ENCODE measurements around the gene OGFOD3.

GRCh38 chr17:82444284-82444893 is 26.0 kb upstream of the OGFOD3 start:
- TF ChIP-seq POLR2AphosphoS5 (IDR thresholded peaks at IDR 0.05; ENCODE audit: low read depth, low read length) (no peak), TCF7L2 (IDR thresholded peaks at IDR 0.05; ENCODE audit: borderline replicate concordance, extremely low read depth, insufficient read depth, insufficient read length) (no peak), EZH2phosphoT487 (IDR thresholded peaks at IDR 0.05; ENCODE audit: borderline replicate concordance) (no peak), ZFX (IDR thresholded peaks at IDR 0.05) (no peak), POLR2A (IDR thresholded peaks at IDR 0.05; ENCODE audit: borderline replicate concordance, extremely low read depth, insufficient read depth, insufficient read length) (no peak)
- TF ChIP-seq, protein P1, sequence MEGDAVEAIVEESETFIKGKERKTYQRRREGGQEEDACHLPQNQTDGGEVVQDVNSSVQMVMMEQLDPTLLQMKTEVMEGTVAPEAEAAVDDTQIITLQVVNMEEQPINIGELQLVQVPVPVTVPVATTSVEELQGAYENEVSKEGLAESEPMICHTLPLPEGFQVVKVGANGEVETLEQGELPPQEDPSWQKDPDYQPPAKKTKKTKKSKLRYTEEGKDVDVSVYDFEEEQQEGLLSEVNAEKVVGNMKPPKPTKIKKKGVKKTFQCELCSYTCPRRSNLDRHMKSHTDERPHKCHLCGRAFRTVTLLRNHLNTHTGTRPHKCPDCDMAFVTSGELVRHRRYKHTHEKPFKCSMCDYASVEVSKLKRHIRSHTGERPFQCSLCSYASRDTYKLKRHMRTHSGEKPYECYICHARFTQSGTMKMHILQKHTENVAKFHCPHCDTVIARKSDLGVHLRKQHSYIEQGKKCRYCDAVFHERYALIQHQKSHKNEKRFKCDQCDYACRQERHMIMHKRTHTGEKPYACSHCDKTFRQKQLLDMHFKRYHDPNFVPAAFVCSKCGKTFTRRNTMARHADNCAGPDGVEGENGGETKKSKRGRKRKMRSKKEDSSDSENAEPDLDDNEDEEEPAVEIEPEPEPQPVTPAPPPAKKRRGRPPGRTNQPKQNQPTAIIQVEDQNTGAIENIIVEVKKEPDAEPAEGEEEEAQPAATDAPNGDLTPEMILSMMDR (IDR thresholded peaks at IDR 0.05 in 2 of 3, conservative IDR thresholded peaks at IDR 0.05 in 1 of 3; ENCODE audit: borderline replicate concordance in 1 of 3, insufficient read depth in 1 of 3, low read depth in 2 of 3, low read length in 2 of 3) = no peak
- TF ChIP-seq, protein P2, sequence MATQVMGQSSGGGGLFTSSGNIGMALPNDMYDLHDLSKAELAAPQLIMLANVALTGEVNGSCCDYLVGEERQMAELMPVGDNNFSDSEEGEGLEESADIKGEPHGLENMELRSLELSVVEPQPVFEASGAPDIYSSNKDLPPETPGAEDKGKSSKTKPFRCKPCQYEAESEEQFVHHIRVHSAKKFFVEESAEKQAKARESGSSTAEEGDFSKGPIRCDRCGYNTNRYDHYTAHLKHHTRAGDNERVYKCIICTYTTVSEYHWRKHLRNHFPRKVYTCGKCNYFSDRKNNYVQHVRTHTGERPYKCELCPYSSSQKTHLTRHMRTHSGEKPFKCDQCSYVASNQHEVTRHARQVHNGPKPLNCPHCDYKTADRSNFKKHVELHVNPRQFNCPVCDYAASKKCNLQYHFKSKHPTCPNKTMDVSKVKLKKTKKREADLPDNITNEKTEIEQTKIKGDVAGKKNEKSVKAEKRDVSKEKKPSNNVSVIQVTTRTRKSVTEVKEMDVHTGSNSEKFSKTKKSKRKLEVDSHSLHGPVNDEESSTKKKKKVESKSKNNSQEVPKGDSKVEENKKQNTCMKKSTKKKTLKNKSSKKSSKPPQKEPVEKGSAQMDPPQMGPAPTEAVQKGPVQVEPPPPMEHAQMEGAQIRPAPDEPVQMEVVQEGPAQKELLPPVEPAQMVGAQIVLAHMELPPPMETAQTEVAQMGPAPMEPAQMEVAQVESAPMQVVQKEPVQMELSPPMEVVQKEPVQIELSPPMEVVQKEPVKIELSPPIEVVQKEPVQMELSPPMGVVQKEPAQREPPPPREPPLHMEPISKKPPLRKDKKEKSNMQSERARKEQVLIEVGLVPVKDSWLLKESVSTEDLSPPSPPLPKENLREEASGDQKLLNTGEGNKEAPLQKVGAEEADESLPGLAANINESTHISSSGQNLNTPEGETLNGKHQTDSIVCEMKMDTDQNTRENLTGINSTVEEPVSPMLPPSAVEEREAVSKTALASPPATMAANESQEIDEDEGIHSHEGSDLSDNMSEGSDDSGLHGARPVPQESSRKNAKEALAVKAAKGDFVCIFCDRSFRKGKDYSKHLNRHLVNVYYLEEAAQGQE (IDR thresholded peaks at IDR 0.05; ENCODE audit: low read depth) = no peak

All from HCT116 (cell line).